HG03025 (cell line): ENCODE results near the gene KRTAP22-2.

Source experiments
- ATAC-seq: cut with Tn5 transposase; IDR thresholded peaks from one replicate; pipeline ENCODE4 v1.9.1; 2021; ENCODE audit warnings: mild to moderate bottlenecking, moderate library complexity; ENCODE audit not compliant: unreplicated experiment, low FRiP score

KRTAP22-2 gene

GRCh38 chr21:30590297-30590696 is at the start of gene KRTAP22-2:
Gene KRTAP22-2, minus strand, starts transcription at chr21:30590397.
- no peak for ATAC-seq

DNA sequence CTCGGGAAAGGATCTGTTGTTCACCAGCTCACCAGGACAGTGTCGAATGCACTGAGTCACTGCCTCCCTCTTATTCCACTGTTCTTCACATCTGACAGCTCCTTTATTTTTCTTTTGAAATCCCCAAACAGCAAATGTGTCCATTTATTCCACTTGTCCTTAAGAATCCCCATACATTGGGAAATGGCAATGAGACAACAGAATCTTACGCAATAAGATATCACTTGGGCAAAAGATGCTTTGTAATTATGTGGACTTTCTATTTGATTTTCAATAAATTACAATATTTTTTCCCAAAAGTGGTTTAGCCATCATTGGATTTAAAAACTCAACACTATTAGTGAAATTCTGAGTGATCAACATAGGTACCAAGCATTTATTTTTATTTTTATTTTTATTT is 48.5 kb upstream of the KRTAP22-2 start:
- ATAC-seq: no peak

DNA sequence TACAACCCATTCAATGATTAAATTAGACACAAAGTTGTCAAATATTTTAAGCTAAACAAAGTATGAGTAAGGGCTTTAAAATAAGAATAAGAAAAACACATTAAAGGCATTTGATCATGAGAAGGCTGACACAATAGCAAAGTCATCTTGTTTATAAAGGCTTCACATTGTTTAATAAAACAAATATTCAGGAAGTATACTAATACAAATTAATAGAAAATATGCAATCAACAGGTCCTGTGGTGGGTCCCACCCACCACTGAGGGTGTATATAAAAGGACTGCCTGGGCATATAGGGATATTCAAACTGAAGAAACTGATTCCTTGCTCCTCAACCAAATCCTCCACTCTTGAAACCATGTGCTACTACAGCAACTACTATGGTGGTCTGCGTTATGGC is 44.7 kb upstream of the KRTAP22-2 start, which contains the start of gene KRTAP20-2:
KRTAP20-2 (plus strand) TSS at position 301 of the 400 bp plus-strand sequence; CDS start at position 359, 58 bp downstream.
- ATAC-seq: no peak

DNA sequence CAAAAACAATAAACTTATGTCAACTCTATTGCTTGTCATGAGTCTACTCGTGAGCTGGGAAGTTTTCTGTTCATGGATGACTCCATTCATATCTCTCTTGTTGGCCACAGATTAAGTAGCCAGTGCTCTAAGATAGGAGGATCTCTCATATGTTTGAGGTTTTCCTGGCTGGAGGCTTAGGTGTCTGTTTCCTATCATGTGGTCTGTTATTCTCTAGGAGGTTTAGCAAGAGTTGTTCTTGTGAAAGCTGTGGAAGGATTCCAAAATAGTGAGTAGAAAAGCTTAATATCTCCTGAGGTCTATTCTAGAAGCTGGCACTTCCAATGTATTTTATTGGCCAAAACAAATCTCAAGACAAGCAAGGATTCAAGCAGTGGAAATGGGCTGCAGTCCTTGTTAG is 39.0 kb upstream of the KRTAP22-2 start:
- ATAC-seq: no peak

DNA sequence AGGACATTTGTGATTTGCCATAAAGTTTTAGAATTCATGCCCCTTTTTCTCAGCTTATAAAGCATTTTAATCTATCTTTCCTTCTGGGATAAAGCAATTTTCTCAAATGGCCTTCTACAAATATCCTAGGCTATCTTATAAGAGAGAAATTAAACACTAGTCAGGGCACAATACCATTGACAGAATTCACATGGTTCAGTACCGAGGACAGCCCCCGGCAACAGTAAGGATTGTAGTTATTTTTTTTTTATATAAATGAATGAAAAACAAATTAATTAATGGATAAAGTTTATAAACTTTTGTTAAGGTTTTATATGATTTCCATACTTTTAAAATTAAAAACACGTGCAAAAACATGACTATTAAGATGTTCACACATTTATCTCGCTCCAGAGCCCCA is 37.9 kb upstream of the KRTAP22-2 start:
- ATAC-seq: no peak

- ATAC-seq: no peak
These were observed 35.4 kb upstream of the KRTAP22-2 start for GRCh38 chr21:30625449-30626165.

DNA sequence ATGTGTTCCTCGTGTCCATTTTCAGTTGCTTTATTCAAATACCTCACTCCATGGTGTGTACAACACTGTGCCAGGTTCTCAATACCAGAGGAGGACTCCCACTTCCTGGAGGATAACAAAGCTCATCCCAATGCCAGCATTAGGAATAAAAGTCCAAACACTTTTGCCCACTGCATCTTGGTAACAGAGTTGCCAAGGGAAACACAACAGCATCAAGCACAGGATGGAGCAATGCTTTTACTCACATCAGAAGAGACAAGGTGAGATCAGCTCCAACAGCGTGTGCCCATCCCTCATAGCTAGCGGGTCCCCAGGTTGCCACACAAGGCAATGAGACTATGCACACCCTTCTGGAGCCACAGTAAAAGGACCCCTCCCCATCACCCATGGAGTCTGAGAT is 33.2 kb upstream of the KRTAP22-2 start:
- ATAC-seq: no peak

- ATAC-seq: no peak
These were observed 30.3 kb upstream of the KRTAP22-2 start, which contains the start of gene KRTAP20-4 for GRCh38 chr21:30620522-30620921. Gene KRTAP20-4, plus strand, starts transcription at chr21:30620627.

DNA sequence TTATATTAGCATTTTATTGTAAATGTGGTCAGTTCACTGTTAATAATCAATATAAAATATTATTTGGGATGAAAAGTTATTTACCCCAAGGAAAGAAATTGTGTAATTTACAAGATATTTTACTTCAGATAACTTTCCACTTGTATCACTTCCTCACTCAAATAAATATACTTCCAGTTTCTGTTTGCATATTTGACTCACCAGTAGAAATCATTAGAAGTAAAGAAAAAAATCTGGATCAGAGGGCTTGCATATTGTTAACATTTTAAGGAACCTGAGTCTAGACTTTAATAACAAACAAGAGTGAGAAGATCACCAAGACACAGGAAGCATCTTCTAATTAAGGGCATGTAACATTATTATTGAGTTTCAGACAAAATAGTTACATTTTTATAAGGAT is 29.9 kb upstream of the KRTAP22-2 start:
- no peak for ATAC-seq

DNA sequence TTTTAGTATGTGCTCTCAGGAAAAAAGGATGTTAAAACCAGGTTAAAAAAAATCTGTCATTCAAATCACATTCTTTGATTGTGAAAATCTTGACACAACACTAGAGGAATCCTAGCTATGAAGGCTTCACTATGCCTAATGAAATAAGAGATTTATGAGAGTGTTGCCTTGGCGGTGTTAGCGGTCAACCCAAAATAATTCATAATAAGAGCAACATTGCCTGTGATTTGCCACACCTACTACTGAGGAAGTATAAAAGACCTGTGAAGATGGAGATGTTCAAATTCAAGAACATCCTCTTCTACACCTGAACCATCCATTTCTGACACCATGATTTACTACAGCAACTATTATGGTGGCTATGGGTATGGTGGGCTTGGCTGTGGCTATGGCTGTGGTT is 25.9 kb upstream of the KRTAP22-2 start, which contains the start of gene KRTAP20-1:
KRTAP20-1 (plus strand) TSS at position 301 of the 400 bp plus-strand sequence; CDS start at position 331, 30 bp downstream.
- ATAC-seq: no peak

DNA sequence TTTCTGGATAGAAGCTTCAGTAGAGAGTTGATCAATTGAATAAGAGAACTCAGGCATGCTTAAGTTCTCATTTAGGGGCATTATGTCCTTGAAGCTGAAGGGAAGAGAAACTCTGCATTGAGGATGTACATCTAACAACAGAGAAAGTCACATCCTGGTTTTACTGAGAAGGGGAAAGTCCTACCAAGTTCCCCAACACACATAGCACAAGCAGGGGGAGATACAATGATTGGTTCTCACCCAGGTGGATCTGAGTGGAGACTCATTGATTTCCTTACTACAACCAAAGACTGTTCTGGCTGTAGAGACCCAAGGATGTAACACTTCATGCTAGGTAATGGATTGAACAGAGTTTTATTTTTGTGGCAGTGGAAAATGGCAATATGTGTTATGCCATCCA is 25.0 kb upstream of the KRTAP22-2 start:
- no peak for ATAC-seq

DNA sequence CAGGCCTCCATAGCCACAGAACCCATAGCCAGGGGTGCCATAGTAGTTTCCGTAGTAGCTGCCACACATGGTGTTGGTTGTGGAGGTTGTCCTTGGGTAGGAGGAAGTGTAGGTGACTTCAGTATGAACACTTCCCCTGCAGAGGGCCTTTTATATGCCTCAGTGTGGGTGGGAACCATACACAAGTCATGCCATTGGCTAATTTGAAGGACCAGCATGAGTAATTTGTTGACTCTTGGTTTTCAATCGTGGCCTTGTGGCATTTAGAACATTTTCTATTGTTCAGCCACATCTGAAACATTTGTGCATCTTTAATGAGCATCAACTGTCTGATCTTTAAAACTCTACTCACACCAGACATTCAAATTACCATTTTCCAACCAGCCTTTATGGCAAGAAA is 23.6 kb upstream of the KRTAP22-2 start, which contains the start of gene KRTAP6-1:
KRTAP6-1 (minus strand) TSS at position 95 of the 400 bp plus-strand sequence; CDS start at position 69, 26 bp downstream.
- no peak for ATAC-seq

DNA sequence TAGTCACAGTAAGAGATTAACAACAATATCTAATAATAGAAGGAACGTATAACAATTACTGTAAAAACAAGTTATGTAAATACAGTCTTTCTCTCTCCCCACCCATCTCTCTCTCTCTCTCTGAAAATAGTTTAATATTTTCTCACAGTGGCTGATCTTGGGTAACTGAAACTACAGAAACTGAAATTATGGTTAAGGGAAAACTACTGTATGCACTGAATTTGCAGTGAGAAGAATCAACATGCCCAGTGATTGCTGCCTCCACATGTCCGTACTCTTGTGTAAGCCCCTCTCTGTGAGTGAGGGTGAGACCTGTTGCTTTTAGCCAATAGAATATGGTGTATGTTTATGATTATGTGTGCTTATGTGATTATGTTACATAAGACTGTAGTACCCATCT is 21.9 kb upstream of the KRTAP22-2 start:
- ATAC-seq: no peak

GRCh38 chr21:30605968-30606367 is 15.8 kb upstream of the KRTAP22-2 start:
- no peak for ATAC-seq

GRCh38 chr21:30600787-30601186 is 10.6 kb upstream of the KRTAP22-2 start, which contains the start of gene KRTAP22-1:
Gene KRTAP22-1, plus strand, starts transcription at chr21:30601087.
- ATAC-seq: no peak

DNA sequence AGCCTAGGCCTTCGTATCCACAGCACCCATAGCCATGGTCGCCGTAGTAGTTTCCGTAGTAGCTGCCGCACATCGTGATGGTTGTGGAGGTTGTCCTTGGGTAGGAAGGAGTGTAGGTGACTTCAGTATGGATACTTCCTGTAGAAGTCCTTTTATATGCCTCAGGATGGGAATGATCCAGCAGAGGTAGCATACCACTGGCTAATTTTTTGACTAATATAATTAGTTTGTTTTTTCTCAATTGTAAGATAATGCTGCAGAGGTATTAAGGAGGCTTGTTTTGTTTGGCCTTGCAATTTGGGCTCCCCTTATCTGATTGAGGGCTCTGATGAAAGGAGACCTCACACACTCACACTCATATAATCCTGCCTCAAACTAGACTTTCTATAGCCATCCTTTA is 8.6 kb upstream of the KRTAP22-2 start, which contains the start of gene KRTAP6-2:
KRTAP6-2 (minus strand) TSS at position 101 of the 400 bp plus-strand sequence; CDS start at position 73, 28 bp downstream.
- no peak for ATAC-seq

- no peak for ATAC-seq
These were observed 1.9 kb upstream of the KRTAP22-2 start, which contains the start of gene KRTAP6-3 for GRCh38 chr21:30592140-30592539. Gene KRTAP6-3, plus strand, starts transcription at chr21:30592440. Its CDS starts 6 bp downstream, at chr21:30592446.

GRCh38 chr21:30582870-30583269 is 7.3 kb downstream of the KRTAP22-2 start:
- ATAC-seq: no peak

DNA sequence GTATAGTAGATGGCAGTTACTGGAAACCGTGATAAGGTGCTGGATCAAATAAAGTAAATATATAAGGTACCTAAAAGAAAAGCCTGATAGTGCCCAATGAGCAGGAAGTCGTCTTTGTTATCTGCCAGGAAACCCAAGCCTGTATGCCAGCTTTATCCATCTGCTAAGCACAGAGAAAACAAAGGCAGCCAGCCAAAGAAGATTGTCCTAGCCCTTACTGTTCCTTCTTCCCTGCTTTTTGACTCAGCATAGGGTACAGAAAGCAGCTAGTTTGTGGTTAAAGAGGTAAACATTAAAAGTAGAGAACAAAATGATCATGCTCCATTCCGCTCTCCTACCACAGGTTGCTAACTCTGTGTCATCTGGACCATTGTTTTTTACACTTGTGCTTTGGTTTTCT is 10.1 kb downstream of the KRTAP22-2 start:
- no peak for ATAC-seq

- ATAC-seq: no peak
These were observed 10.9 kb downstream of the KRTAP22-2 start for GRCh38 chr21:30579346-30579745.

- no peak for ATAC-seq
These were observed 12.4 kb downstream of the KRTAP22-2 start for GRCh38 chr21:30577766-30578165.

DNA sequence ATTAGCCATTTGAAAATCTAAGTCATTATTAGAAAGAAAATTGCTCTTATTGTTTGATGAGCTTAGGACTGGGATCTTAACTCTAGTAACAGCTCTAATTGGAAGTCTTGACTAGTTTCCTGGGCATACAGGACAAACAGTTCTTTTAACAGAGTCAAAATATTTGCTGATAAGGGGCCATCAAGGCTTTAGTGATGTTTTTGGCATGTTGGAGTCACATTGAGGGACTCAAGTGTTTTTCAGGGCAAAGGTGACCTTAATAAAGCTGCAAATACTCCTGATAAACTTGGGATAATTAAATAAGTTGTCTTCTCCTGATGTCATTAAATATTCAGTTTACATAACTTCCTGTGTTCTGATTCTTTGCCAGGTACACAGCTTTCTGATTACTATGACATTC is 22.6 kb downstream of the KRTAP22-2 start:
- ATAC-seq: no peak
